Stomach (tissue), 9 donors: ENCODE measurements around the gene PYGO1. TPM values are rescaled to one million over a fixed set of nuclear protein-coding genes. Genes with fewer than 3 reads are reported as not detected.
"Not testable (repeated sequence)": the region's sequence is repeated elsewhere in the genome, so short reads cannot be mapped to it uniquely, and the experiment has no call there.

Source experiments
- DNase-seq, 2 donors: peaks; one replicate each; pipeline versions ENCODE4 v3.0.0 to v3.0.0-alpha.2; 2013 to 2019
- H3K27ac ChIP-seq, 5 donors: fragments of 200-600 bp in 4 of 5; sonication (generic) in 4 of 5; one replicate each; pipeline ENCODE4 v1.5.1; 2013 to 2019; ENCODE audit warnings: mild to moderate bottlenecking in 1 of 5, moderate library complexity in 1 of 5
- H3K27me3 ChIP-seq, 3 donors: fragments of 200-600 bp; sonication (generic); one replicate each; pipeline ENCODE4 v1.5.1; 2017 to 2019; ENCODE audit warnings: mixed run types in 1 of 3
- H3K36me3 ChIP-seq, 4 donors: fragments of 200-600 bp; sonication (generic); 1 replicate in 3 of 4; 2 replicates in 1 of 4; pipeline ENCODE4 v1.5.1; 2016 to 2019
- H3K4me1 ChIP-seq, 4 donors: fragments of 200-600 bp; sonication (generic); one replicate each; pipeline ENCODE4 v1.5.1; 2016 to 2019
- H3K4me3 ChIP-seq, 4 donors: fragments of 200-600 bp; sonication (generic) in 3 of 4; one replicate each; pipeline ENCODE4 v1.5.1; 2016 to 2019; ENCODE audit warnings: mild to moderate bottlenecking in 1 of 4
- H3K9me3 ChIP-seq, 4 donors: fragments of 200-600 bp; sonication (generic); one replicate each; pipeline ENCODE4 v1.5.1; 2016 to 2019
- CTCF ChIP-seq, 7 experiments: fragments of 450-650 bp in 4 of 7; fragments of 200-600 bp in 3 of 7; sonication (generic) in 3 of 7; IDR thresholded peaks; one replicate each; pipeline ENCODE4 v1.5.1; 2016 to 2019; ENCODE audit warnings: antibody characterized with exemption in 7 of 7, control low read depth in 2 of 7, mild to moderate bottlenecking in 1 of 7
- EP300 ChIP-seq: sonication (generic); formaldehyde crosslinking; IDR thresholded peaks from one replicate; pipeline ENCODE4 v1.6.1; 2017; ENCODE audit warnings: antibody characterized with exemption
- POLR2A ChIP-seq, 4 donors: fragments of 450-650 bp; IDR thresholded peaks; one replicate each; pipeline ENCODE4 v1.6.1; 2016; ENCODE audit warnings: antibody characterized with exemption in 4 of 4, control low read depth in 2 of 4, mild to moderate bottlenecking in 1 of 4, moderate library complexity in 1 of 4
- POLR2AphosphoS5 ChIP-seq, 3 donors: sonication (generic); formaldehyde crosslinking; IDR thresholded peaks; one replicate each; pipeline ENCODE4 v1.6.1; 2016; ENCODE audit warnings: antibody characterized with exemption in 3 of 3
- WGBS, 5 donors: extraction: QIAGEN DNeasy Blood & Tissue Kit in 3 of 5; methylation state at CpG; one replicate each; pipeline versions ENCODE4 v1.1.5 to v1.1.7; 2013 to 2018; 5-methylcytosine and 5-hydroxymethylcytosine counted together
- intact Hi-C: fragments of 100-400 bp; cut with DNase I; formaldehyde crosslinking; loops from one replicate; pipeline ENCODE4 v1.15.1; 2023; ENCODE audit warnings: low total_unique reads
- polyA plus RNA-seq, 3 donors: library from polyadenylated mRNA; stranded (reverse); fragments of 200-250 nt; gene quantifications; one replicate each; pipeline ENCODE4 v1.2.3, GENCODE V29; 2013
- total RNA-seq, 5 donors: library from RNA; depleted of rRNA; stranded (reverse); fragments of >200 nt; gene quantifications; one replicate each; pipeline versions ENCODE4 v1.1.0 to v1.2.3, GENCODE V29; 2014 to 2016
- donor health status: healthy with polysubstance abuse.
- donor health status: Bipolar disorder and iron deficiency.
- donor health status: healthy.

PYGO1 gene
- total and polyA plus RNA-seq, 8 donors: 0.61 to 15.2 (median 4.1) TPM; not detected in 1

- no peak overlapping the region for H3K4me3 ChIP-seq
- intact Hi-C loops: no loop called here
- H3K9me3 ChIP-seq: no peaks in the 10 kb centered on the region
- no peak for DNase-seq
- TF ChIP-seq POLR2AphosphoS5 (IDR thresholded peaks at IDR 0.05): no peak
- no peak for TF ChIP-seq EP300
- WGBS, 5 donors: 81 to 95% (median 84%) methylated on average over 12 of the region's 12 CpGs
- H3K27me3 ChIP-seq: no peaks in the 10 kb centered on the region
- no peaks in the 10 kb centered on the region for H3K4me1 ChIP-seq
- no peaks in the 10 kb centered on the region for H3K36me3 ChIP-seq
- H3K27ac ChIP-seq: no peak overlapping the region
These were observed 73.7 kb downstream of the PYGO1 start for GRCh38 chr15:55514414-55514850.

- H3K9me3 ChIP-seq, intact Hi-C loops, H3K4me1 ChIP-seq, H3K27ac ChIP-seq, H3K4me3 ChIP-seq, H3K36me3 ChIP-seq, H3K27me3 ChIP-seq: not testable (repeated sequence)
- 73 to 79% (median 77%) methylated on average over 29 of the region's 29 CpGs for WGBS, 5 donors
- peak in 1 of 2 donors; percentile 38 for DNase-seq
These were observed 74.3 kb downstream of the PYGO1 start for GRCh38 chr15:55513621-55514413.

- H3K9me3 ChIP-seq: no peaks in the 10 kb centered on the region
- H3K4me1 ChIP-seq: no peaks in the 10 kb centered on the region
- TF ChIP-seq POLR2A (IDR thresholded peaks at IDR 0.05): no peak
- no peak for TF ChIP-seq CTCF (IDR thresholded peaks at IDR 0.05)
- no peak for TF ChIP-seq POLR2AphosphoS5 (IDR thresholded peaks at IDR 0.05)
- TF ChIP-seq EP300: no peak
- no peak overlapping the region for H3K27ac ChIP-seq
- 60 to 67% (median 62%) methylated on average over 11 of the region's 11 CpGs for WGBS, 5 donors
- intact Hi-C loops: no loop called here
- no peaks in the 10 kb centered on the region for H3K27me3 ChIP-seq
- H3K36me3 ChIP-seq: no peaks in the 10 kb centered on the region
- no peak for DNase-seq
- no peak overlapping the region for H3K4me3 ChIP-seq
These were observed 75.0 kb downstream of the PYGO1 start for GRCh38 chr15:55513152-55513551.

GRCh38 chr15:55507567-55507966 is 80.6 kb downstream of the PYGO1 start:
- Histone ChIP-seq H3K9me3 (peaks cover 0 to 3% (median 0%) of the 10 kb centered on the region in 4 donors), H3K27ac (no peak overlapping the region), H3K4me3 (no peak overlapping the region), H3K36me3 (no peaks in the 10 kb centered on the region), H3K4me1 (no peaks in the 10 kb centered on the region), H3K27me3 (no peaks in the 10 kb centered on the region)
- WGBS, 5 donors: 76 to 85% (median 81%) methylated on average over 4 of the region's 4 CpGs
- TF ChIP-seq EP300 (no peak), POLR2A (IDR thresholded peaks at IDR 0.05) (no peak), POLR2AphosphoS5 (IDR thresholded peaks at IDR 0.05) (no peak), CTCF (IDR thresholded peaks at IDR 0.05) (no peak)
- DNase-seq: no peak
- intact Hi-C loops: no loop called here

GRCh38 chr15:55505407-55505806 is 82.7 kb downstream of the PYGO1 start:
- 72 to 88% (median 84%) methylated on average over 5 of the region's 5 CpGs for WGBS, 5 donors
- H3K9me3 ChIP-seq, H3K4me3 ChIP-seq, H3K27ac ChIP-seq, H3K4me1 ChIP-seq, H3K27me3 ChIP-seq, H3K36me3 ChIP-seq, DNase-seq, intact Hi-C loops: not testable (repeated sequence)

- DNase-seq: no peak
- WGBS, 5 donors: 73 to 81% (median 79%) methylated on average over 7 of the region's 7 CpGs
- H3K27me3 ChIP-seq: no peaks in the 10 kb centered on the region
- intact Hi-C loops: no loop called here
- H3K27ac ChIP-seq: no peak overlapping the region
- H3K36me3 ChIP-seq: no peaks in the 10 kb centered on the region
- H3K9me3 ChIP-seq: peaks cover 0 to 1% (median 0%) of the 10 kb centered on the region in 4 donors
- no peak for TF ChIP-seq EP300
- TF ChIP-seq POLR2AphosphoS5 (IDR thresholded peaks at IDR 0.05): no peak
- no peak for TF ChIP-seq CTCF (IDR thresholded peaks at IDR 0.05)
- no peak for TF ChIP-seq POLR2A (IDR thresholded peaks at IDR 0.05)
- peaks cover 3 to 19% (median 10%) of the 10 kb centered on the region in 4 donors for H3K4me1 ChIP-seq
- no peak overlapping the region for H3K4me3 ChIP-seq
These were observed 89.0 kb downstream of the PYGO1 start for GRCh38 chr15:55499151-55499550.
